K562 (cell line): ENCODE measurements around the gene MAK. TPM values are rescaled to one million over a fixed set of nuclear protein-coding genes. Genes with fewer than 3 reads are reported as not detected.
"Not testable (repeated sequence)": the region's sequence is repeated elsewhere in the genome, so short reads cannot be mapped to it uniquely, and the experiment has no call there.

Experiments used
- DIDO1 ChIP-seq: fragments of 450-650 bp; IDR thresholded peaks from 2 replicates; pipeline ENCODE4 v1.6.1; 2016; ENCODE audit warnings: low read depth, missing biosample characterization, missing genetic modification characterization
- HDAC8 ChIP-seq: fragments of 450-650 bp; IDR thresholded peaks from 2 replicates; pipeline ENCODE4 v1.6.1; 2016; ENCODE audit warnings: mild to moderate bottlenecking, missing genetic modification characterization, moderate library complexity, missing compliant biosample characterization
- IFI16 ChIP-seq: fragments of 250-450 bp; sonication (Bioruptor Pico); IDR thresholded peaks from 2 replicates; pipeline ENCODE4 v2.1.2; 2022; ENCODE audit warnings: mild to moderate bottlenecking, inconsistent platforms
- MAFG ChIP-seq: fragments of 450-650 bp; conservative IDR thresholded peaks from 2 replicates; pipeline ENCODE4 v1.6.1; 2016; ENCODE audit warnings: missing genetic modification characterization, missing compliant biosample characterization
- MYC ChIP-seq, 2 experiments: fragments of 250-450 bp in 1 of 2; sonication (Bioruptor Pico) in 1 of 2; IDR thresholded peaks; 2 replicates each; pipeline versions ENCODE4 v1.5.1 to v1.6.1; 2012 to 2021; ENCODE audit warnings: low read depth in 2 of 2, borderline replicate concordance in 1 of 2, improper control_type of control experiment in 1 of 2, low read length in 1 of 2, mild to moderate bottlenecking in 1 of 2, moderate library complexity in 1 of 2
- OTX1 ChIP-seq: fragments of 450-650 bp; formaldehyde crosslinking; IDR thresholded peaks from 2 replicates; pipeline ENCODE4 v1.4.0; 2022; ENCODE audit warnings: mild to moderate bottlenecking
- PTRF ChIP-seq: fragments of 450-650 bp; IDR thresholded peaks from 2 replicates; pipeline ENCODE4 v1.6.1; 2016; ENCODE audit warnings: mild to moderate bottlenecking, missing genetic modification characterization, missing compliant biosample characterization
- PYGO2 ChIP-seq: fragments of 450-650 bp; IDR thresholded peaks from 2 replicates; pipeline ENCODE4 v1.6.1; 2016; ENCODE audit warnings: mild to moderate bottlenecking, missing genetic modification characterization, moderate library complexity, missing compliant biosample characterization
- TEAD1 ChIP-seq, 2 experiments: fragments of 450-650 bp in 1 of 2; sonication (generic) in 1 of 2; formaldehyde crosslinking; IDR thresholded peaks; 2 replicates each; pipeline versions ENCODE4 v1.4.0 to v1.8.0; 2020 to 2022; ENCODE audit warnings: mild to moderate bottlenecking in 2 of 2, missing genetic modification reagents in 1 of 2
- ZNF41 ChIP-seq: fragments of 250-450 bp; sonication (Bioruptor Pico); conservative IDR thresholded peaks from 2 replicates; pipeline ENCODE4 v1.4.0; 2020; ENCODE audit warnings: mild to moderate bottlenecking
- ZNF583 ChIP-seq: fragments of 250-450 bp; sonication (Bioruptor Pico); IDR thresholded peaks from 2 replicates; pipeline ENCODE4 v1.4.0; 2020
- ZNF699 ChIP-seq: fragments of 250-450 bp; sonication (Bioruptor Pico); IDR thresholded peaks from 2 replicates; pipeline ENCODE4 v1.8.0; 2021; ENCODE audit warnings: mild to moderate bottlenecking, moderate library complexity; ENCODE audit not compliant: insufficient replicate concordance
- polyA plus RNA-seq, 8 experiments: library from polyadenylated mRNA; depleted of rRNA in 4 of 8; stranded (reverse) in 5 of 8; unstranded in 3 of 8; fragments of >200 nt; fragmentation: Nextera tagmentation in 2 of 8; fragmentation: Illumina TruSeq in 1 of 8; extraction: Ambion mirVana in 2 of 8; extraction: Trizol in 1 of 8; gene quantifications; 2 replicates each; pipeline versions ENCODE4 v1.2.1 to v1.2.3, GENCODE V29; 2011 to 2014; ENCODE audit warnings: inconsistent platforms in 1 of 8, missing spikeins in 1 of 8
- total RNA-seq, 7 experiments: library from RNA; depleted of rRNA in 6 of 7; stranded (reverse); fragments of >200 nt in 6 of 7; fragmentation: Illumina TruSeq in 2 of 7; extraction: Trizol in 2 of 7; gene quantifications; 2 replicates each; pipeline versions ENCODE4 v1.2.1 to v1.2.3, GENCODE V29; 2011 to 2021; ENCODE audit warnings: low replicate concordance in 1 of 7
- TF ChIP-seq, protein P1 (sequence below): fragments of 250-450 bp; sonication (Bioruptor Pico); IDR thresholded peaks from 2 replicates; pipeline ENCODE4 v1.4.0; 2020; ENCODE audit warnings: borderline replicate concordance
- TF ChIP-seq, protein P2 (sequence below): fragments of 450-650 bp; formaldehyde crosslinking; conservative IDR thresholded peaks from 2 replicates; pipeline ENCODE4 v1.4.0; 2022; ENCODE audit warnings: mild to moderate bottlenecking, missing genetic modification characterization
- TF ChIP-seq, protein P3 (sequence below): fragments of 250-450 bp; sonication (Bioruptor Pico); IDR thresholded peaks from 2 replicates; pipeline ENCODE4 v1.4.0; 2020
- TF ChIP-seq, protein P4 (sequence below): fragments of 250-450 bp; sonication (Bioruptor Pico); IDR thresholded peaks from 2 replicates; pipeline ENCODE4 v1.4.0; 2020; ENCODE audit warnings: mild to moderate bottlenecking

The MAK gene
- total and polyA plus RNA-seq, 9 of the 15 experiments (the other 6 are each of a cell fraction or from before 2014, with no cell fraction given) = 0.25 to 1.1 (median 0.53) TPM

DNA sequence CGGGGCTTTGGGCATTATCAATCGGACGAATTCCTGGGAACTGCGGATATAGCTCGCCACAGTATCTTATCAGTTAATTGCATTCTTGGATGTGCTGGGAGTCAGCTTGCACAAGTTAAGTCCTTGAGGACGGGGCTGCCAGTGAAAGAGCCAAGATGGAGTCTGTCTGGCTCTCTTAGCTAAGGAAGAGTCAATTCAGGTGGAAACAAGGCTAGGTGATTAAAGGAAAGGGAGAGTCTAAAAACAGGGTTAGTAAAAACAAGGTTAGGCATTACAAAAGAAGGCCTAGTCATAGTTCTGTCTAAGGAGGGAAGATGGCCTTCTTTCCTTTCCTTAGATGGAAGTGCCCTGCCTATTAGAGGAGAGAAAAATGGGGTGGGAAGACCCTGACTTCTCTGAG, 87.8 kb downstream of the MAK start (continued):
- TF ChIP-seq, protein P1, sequence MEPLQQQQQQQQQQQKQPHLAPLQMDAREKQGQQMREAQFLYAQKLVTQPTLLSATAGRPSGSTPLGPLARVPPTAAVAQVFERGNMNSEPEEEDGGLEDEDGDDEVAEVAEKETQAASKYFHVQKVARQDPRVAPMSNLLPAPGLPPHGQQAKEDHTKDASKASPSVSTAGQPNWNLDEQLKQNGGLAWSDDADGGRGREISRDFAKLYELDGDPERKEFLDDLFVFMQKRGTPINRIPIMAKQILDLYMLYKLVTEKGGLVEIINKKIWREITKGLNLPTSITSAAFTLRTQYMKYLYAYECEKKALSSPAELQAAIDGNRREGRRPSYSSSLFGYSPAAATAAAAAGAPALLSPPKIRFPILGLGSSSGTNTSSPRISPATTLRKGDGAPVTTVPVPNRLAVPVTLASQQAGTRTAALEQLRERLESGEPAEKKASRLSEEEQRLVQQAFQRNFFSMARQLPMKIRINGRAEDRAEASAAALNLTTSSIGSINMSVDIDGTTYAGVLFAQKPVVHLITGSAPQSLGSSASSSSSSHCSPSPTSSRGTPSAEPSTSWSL (CRISPR knock-in tag) = peak; percentile 72; the same call in 1 of the 2 replicates
- peak; percentile 36; the same call in 1 of the 2 replicates for TF ChIP-seq MAFG (tag)
- peak in 1 of 2 experiments; percentile 92; a peak in 2 of 4 replicates for TF ChIP-seq TEAD1 (CRISPR knock-in tag; IDR thresholded peaks at IDR 0.05)
- peak; percentile 87 for TF ChIP-seq PYGO2
- TF ChIP-seq IFI16 = peak; percentile 88
- 0 out of 2 replicates have a peak, but pooled peaks have one; percentile 22 for TF ChIP-seq OTX1 (CRISPR knock-in tag)
- TF ChIP-seq ZNF583 (CRISPR knock-in tag) = peak; percentile 97
- TF ChIP-seq PTRF (tag) = peak; percentile 78
- TF ChIP-seq MYC (IDR thresholded peaks at IDR 0.05; ENCODE audit: low read depth, low read length) = not testable (repeated sequence)
- peak; percentile 51; the same call in 1 of the 2 replicates for TF ChIP-seq MYC (CRISPR knock-in tag; IDR thresholded peaks at IDR 0.05; ENCODE audit: borderline replicate concordance, low read depth)
- TF ChIP-seq DIDO1 (tag) = peak; percentile 54; the same call in 1 of the 2 replicates
- TF ChIP-seq, protein P2, sequence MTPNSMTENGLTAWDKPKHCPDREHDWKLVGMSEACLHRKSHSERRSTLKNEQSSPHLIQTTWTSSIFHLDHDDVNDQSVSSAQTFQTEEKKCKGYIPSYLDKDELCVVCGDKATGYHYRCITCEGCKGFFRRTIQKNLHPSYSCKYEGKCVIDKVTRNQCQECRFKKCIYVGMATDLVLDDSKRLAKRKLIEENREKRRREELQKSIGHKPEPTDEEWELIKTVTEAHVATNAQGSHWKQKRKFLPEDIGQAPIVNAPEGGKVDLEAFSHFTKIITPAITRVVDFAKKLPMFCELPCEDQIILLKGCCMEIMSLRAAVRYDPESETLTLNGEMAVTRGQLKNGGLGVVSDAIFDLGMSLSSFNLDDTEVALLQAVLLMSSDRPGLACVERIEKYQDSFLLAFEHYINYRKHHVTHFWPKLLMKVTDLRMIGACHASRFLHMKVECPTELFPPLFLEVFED (CRISPR knock-in tag) = 0 out of 2 replicates have a peak, but pooled peaks have one; percentile 48
- TF ChIP-seq ZNF41 (CRISPR knock-in tag) = peak; percentile 77
- peak; percentile 65 for TF ChIP-seq ZNF699 (CRISPR knock-in tag)
- peak; percentile 93 for TF ChIP-seq HDAC8
- TF ChIP-seq, protein P3, sequence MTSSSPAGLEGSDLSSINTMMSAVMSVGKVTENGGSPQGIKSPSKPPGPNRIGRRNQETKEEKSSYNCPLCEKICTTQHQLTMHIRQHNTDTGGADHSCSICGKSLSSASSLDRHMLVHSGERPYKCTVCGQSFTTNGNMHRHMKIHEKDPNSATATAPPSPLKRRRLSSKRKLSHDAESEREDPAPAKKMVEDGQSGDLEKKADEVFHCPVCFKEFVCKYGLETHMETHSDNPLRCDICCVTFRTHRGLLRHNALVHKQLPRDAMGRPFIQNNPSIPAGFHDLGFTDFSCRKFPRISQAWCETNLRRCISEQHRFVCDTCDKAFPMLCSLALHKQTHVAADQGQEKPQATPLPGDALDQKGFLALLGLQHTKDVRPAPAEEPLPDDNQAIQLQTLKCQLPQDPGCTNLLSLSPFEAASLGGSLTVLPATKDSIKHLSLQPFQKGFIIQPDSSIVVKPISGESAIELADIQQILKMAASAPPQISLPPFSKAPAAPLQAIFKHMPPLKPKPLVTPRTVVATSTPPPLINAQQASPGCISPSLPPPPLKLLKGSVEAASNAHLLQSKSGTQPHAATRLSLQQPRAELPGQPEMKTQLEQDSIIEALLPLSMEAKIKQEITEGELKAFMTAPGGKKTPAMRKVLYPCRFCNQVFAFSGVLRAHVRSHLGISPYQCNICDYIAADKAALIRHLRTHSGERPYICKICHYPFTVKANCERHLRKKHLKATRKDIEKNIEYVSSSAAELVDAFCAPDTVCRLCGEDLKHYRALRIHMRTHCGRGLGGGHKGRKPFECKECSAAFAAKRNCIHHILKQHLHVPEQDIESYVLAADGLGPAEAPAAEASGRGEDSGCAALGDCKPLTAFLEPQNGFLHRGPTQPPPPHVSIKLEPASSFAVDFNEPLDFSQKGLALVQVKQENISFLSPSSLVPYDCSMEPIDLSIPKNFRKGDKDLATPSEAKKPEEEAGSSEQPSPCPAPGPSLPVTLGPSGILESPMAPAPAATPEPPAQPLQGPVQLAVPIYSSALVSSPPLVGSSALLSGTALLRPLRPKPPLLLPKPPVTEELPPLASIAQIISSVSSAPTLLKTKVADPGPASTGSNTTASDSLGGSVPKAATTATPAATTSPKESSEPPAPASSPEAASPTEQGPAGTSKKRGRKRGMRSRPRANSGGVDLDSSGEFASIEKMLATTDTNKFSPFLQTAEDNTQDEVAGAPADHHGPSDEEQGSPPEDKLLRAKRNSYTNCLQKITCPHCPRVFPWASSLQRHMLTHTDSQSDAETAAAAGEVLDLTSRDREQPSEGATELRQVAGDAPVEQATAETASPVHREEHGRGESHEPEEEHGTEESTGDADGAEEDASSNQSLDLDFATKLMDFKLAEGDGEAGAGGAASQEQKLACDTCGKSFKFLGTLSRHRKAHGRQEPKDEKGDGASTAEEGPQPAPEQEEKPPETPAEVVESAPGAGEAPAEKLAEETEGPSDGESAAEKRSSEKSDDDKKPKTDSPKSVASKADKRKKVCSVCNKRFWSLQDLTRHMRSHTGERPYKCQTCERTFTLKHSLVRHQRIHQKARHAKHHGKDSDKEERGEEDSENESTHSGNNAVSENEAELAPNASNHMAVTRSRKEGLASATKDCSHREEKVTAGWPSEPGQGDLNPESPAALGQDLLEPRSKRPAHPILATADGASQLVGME (CRISPR knock-in tag) = peak; percentile 88; the same call in 1 of the 2 replicates
- TF ChIP-seq, protein P4, sequence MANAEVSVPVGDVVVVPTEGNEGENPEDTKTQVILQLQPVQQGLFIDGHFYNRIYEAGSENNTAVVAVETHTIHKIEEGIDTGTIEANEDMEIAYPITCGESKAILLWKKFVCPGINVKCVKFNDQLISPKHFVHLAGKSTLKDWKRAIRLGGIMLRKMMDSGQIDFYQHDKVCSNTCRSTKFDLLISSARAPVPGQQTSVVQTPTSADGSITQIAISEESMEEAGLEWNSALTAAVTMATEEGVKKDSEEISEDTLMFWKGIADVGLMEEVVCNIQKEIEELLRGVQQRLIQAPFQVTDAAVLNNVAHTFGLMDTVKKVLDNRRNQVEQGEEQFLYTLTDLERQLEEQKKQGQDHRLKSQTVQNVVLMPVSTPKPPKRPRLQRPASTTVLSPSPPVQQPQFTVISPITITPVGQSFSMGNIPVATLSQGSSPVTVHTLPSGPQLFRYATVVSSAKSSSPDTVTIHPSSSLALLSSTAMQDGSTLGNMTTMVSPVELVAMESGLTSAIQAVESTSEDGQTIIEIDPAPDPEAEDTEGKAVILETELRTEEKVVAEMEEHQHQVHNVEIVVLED = 0 out of 2 replicates have a peak, but pooled peaks have one; percentile 29
